Kidney (tissue), 14 donors: ENCODE data around the gene RAD50. TPM values are rescaled to one million over a fixed set of nuclear protein-coding genes. Genes with fewer than 3 reads are reported as not detected.

Source experiments
- DNase-seq, 5 donors: peaks; one replicate each; pipeline ENCODE4 v3.0.0-alpha.2; 2013 to 2020
- FAIRE-seq: peaks from 2 replicates; lab custom pipeline; 2012; peaks lifted over from hg19 to GRCh38; lab: Jason Lieb, UNC
- H3K27ac ChIP-seq, 2 donors: one replicate each; pipeline ENCODE4 v1.7.0; 2013; ENCODE audit warnings: low read depth in 2 of 2, low read length in 2 of 2, inconsistent platforms in 1 of 2
- H3K27me3 ChIP-seq: one replicate; pipeline ENCODE4 v1.7.1; 2013; ENCODE audit warnings: low read length, inconsistent platforms; ENCODE audit not compliant: control insufficient read depth, insufficient read depth
- H3K36me3 ChIP-seq, 3 donors: one replicate each; pipeline versions ENCODE4 v1.7.0 to v1.7.1; 2013; ENCODE audit warnings: low read length in 3 of 3, control low read depth in 1 of 3, inconsistent platforms in 1 of 3; ENCODE audit not compliant: insufficient read depth in 3 of 3, control insufficient read depth in 2 of 3
- H3K4me1 ChIP-seq, 3 donors: one replicate each; pipeline versions ENCODE4 v1.7.0 to v1.7.1; 2013; ENCODE audit warnings: low read length in 3 of 3, inconsistent platforms in 1 of 3, low read depth in 1 of 3; ENCODE audit not compliant: control insufficient read depth in 2 of 3, insufficient read depth in 2 of 3
- H3K4me3 ChIP-seq, 3 donors: one replicate each; pipeline versions ENCODE4 v1.7.0 to v1.8.1; 2013; ENCODE audit warnings: low read length in 3 of 3, control low read depth in 1 of 3, inconsistent platforms in 1 of 3
- H3K9ac ChIP-seq, 3 donors: one replicate each; pipeline versions ENCODE4 v1.7.0 to v1.7.1; 2013; ENCODE audit warnings: low read length in 3 of 3, control low read depth in 1 of 3, inconsistent platforms in 1 of 3
- H3K9me3 ChIP-seq, 3 donors: one replicate each; pipeline versions ENCODE4 v1.7.0 to v1.7.1; 2013; ENCODE audit warnings: low read length in 3 of 3, control low read depth in 1 of 3, inconsistent platforms in 1 of 3; ENCODE audit not compliant: control insufficient read depth in 2 of 3, insufficient read depth in 1 of 3
- intact Hi-C: fragments of 100-400 bp; cut with DNase I; formaldehyde crosslinking; loops from one replicate; pipeline ENCODE4 v1.11.1; 2022
- polyA plus RNA-seq: library from polyadenylated mRNA; stranded (reverse); fragments of 350-450 nt; fragmentation: Illumina TruSeq; extraction: RNeasy Lipid Tissue Mini Kit (QIAGEN cat#74804); gene quantifications from one replicate; pipeline ENCODE4 v1.2.3, GENCODE V29; 2014; ENCODE audit warnings: low read depth, low replicate concordance; ENCODE audit not compliant: insufficient read depth
- total RNA-seq: library from RNA; stranded (reverse); fragmentation: NEBNext Ultra II Directional; extraction: Animal tissue kit (Norgen Biotek cat#: 25700); gene quantifications from one replicate; pipeline ENCODE4 v1.2.1, GENCODE V29; 2021
- TF ChIP-seq, protein P1 (sequence below): IDR thresholded peaks from 3 replicates; pipeline ENCODE4 v1.5.1; 2012; ENCODE audit warnings: mild to moderate bottlenecking, moderate library complexity, borderline replicate concordance; ENCODE audit not compliant: insufficient read depth; ENCODE audit errors: extremely low read depth
- donor health status: control.
- donor health status: control.
- donor health status: control.
- donor health status: control.
- donor health status: control.
- donor health status: DM: yes; HTN: yes; CAD: no.
- donor health status: Normal renal cell carcinoma (clear cell type).

Gene RAD50
- total and polyA plus RNA-seq, 2 donors from 2014 or later: 12.6 to 36.4 TPM

DNA sequence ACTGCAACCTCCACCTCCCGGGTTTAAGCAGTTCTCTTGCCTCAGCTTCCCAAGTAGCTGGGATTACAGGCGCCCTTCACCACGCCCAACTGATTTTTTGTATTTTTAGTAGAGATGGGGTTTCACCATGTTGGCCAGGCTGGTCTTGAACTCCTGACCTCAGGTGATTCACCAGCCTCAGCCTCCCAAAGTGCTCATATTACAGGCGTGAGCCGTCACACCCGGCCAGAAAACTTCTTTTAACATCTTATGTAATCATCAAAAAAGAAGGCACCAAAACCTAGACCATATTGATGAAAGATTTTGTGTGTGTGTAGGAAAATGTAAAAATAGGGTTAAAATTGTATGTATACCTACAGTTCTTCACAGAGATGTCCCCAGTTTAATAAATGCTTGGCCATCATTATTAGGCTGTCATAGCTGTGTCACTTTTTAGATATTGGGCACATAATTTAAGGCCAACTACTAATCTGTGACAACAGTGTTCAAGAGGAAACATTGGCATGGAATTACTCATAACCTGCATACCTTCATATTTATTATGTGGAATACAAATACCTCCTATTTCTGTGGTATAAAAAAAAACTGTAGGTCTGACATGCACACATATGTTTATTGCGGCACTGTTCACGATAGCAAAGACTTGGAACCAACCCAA is 44.4 kb downstream of the RAD50 start:
- H3K4me3 ChIP-seq: no peak overlapping the region
- intact Hi-C loops: no loop called here
- FAIRE-seq (no peak), DNase-seq (no peak)
- no peaks in the 10 kb centered on the region for H3K9me3 ChIP-seq
- H3K36me3 ChIP-seq: peaks cover 6 to 32% (median 19%) of the 10 kb centered on the region in 3 donors
- H3K27ac ChIP-seq: no peak overlapping the region
- H3K9ac ChIP-seq: no peak overlapping the region
- TF ChIP-seq, protein P1, sequence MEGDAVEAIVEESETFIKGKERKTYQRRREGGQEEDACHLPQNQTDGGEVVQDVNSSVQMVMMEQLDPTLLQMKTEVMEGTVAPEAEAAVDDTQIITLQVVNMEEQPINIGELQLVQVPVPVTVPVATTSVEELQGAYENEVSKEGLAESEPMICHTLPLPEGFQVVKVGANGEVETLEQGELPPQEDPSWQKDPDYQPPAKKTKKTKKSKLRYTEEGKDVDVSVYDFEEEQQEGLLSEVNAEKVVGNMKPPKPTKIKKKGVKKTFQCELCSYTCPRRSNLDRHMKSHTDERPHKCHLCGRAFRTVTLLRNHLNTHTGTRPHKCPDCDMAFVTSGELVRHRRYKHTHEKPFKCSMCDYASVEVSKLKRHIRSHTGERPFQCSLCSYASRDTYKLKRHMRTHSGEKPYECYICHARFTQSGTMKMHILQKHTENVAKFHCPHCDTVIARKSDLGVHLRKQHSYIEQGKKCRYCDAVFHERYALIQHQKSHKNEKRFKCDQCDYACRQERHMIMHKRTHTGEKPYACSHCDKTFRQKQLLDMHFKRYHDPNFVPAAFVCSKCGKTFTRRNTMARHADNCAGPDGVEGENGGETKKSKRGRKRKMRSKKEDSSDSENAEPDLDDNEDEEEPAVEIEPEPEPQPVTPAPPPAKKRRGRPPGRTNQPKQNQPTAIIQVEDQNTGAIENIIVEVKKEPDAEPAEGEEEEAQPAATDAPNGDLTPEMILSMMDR: no peak
- no peaks in the 10 kb centered on the region for H3K4me1 ChIP-seq
- no peaks in the 10 kb centered on the region for H3K27me3 ChIP-seq

DNA sequence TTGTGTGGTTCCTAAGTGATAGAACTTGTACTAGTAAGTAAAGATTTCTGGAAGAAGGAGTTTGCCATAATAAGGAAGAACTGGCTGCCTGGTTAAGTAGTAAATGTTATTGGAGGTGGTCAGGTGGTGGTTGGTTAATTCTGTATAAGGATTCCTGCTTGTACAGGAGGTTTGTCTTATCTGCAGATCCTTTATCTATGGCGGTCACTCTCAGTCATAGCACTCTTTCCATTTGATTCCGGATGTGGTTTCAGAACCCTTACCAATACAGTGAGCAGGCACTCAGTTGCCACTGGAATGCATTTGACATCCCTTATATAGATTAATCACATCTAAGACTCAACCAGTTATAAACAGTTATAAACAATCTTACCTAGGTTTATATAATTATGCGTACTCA is 50.3 kb downstream of the RAD50 start:
- Histone ChIP-seq H3K4me1 (no peaks in the 10 kb centered on the region), H3K9me3 (no peaks in the 10 kb centered on the region), H3K4me3 (no peak overlapping the region), H3K9ac (no peak overlapping the region), H3K36me3 (peaks cover 8 to 21% (median 15%) of the 10 kb centered on the region in 3 donors), H3K27ac (no peak overlapping the region), H3K27me3 (no peaks in the 10 kb centered on the region)
- intact Hi-C loops: no loop called here
- DNase-seq (no peak), FAIRE-seq (no peak)
- TF ChIP-seq, protein P1: no peak

DNA sequence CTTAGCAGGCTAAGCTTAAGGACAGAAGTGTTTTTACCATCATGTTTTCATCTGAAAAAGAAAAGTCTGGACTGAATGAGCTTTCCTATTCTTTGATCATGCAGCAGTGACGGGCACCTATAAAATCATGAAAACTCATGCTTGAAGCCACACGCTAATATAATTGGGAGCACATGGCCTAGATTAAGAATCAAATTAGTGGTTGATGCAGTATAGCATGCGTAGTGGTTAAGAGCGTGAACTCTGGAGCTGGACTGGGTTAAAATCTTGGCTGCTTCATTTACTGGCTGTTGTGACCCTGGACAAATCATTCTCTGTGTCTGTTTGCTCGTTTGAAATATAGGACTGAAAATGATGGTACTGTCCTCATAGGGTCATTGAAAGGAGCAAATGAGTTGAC is 51.3 kb downstream of the RAD50 start:
- Histone ChIP-seq H3K9me3 (no peaks in the 10 kb centered on the region), H3K27ac (no peak overlapping the region), H3K4me1 (no peaks in the 10 kb centered on the region), H3K27me3 (no peaks in the 10 kb centered on the region), H3K4me3 (no peak overlapping the region), H3K9ac (no peak overlapping the region), H3K36me3 (peaks cover 8 to 16% (median 13%) of the 10 kb centered on the region in 3 donors)
- no peak for FAIRE-seq
- intact Hi-C loops: no loop called here
- DNase-seq: no peak
- TF ChIP-seq, protein P1: no peak
